Calu3 (cell line): ENCODE measurements around the gene DNAJB14. TPM values are rescaled to one million over a fixed set of nuclear protein-coding genes. Genes with fewer than 3 reads are reported as not detected.
A peak's percentile ranks its signal among the peaks of the same experiment; 100 is the strongest.

Experiments used
- BruUV-seq: library from RNA; stranded (reverse); fragments of 400-500 nt; replicated peaks from 2 replicates; lab custom pipeline; 2021; lab: Mats Ljungman, UMichigan
- CTCF ChIA-PET: fragments of 300-600 bp; sonication (Branson Sonifier 250); formaldehyde crosslinking; loops from one replicate; lab custom pipeline; 2022; ENCODE audit warnings: antibody characterized with exemption; lab: Charles Lee
- DNase-seq: peaks from one replicate; pipeline ENCODE4 v3.0.0; 2022
- H3K27ac Mint-ChIP-seq: one replicate; pipeline ENCODE4 v1.8.0; 2022; ENCODE audit warnings: mixed read lengths; ENCODE audit not compliant: unreplicated experiment
- H3K27me3 Mint-ChIP-seq: one replicate; pipeline ENCODE4 v1.8.0; 2022; ENCODE audit warnings: mixed read lengths; ENCODE audit not compliant: unreplicated experiment
- H3K36me3 Mint-ChIP-seq: one replicate; pipeline ENCODE4 v1.8.0; 2022; ENCODE audit warnings: mild to moderate bottlenecking, moderate library complexity, mixed read lengths; ENCODE audit not compliant: insufficient read depth, unreplicated experiment
- H3K4me1 Mint-ChIP-seq: one replicate; pipeline ENCODE4 v1.8.0; 2022; ENCODE audit warnings: mild to moderate bottlenecking, low read depth, mixed read lengths; ENCODE audit not compliant: unreplicated experiment
- H3K4me3 Mint-ChIP-seq: one replicate; pipeline ENCODE4 v1.8.0; 2022; ENCODE audit warnings: mild to moderate bottlenecking, low read depth, moderate library complexity, mixed read lengths; ENCODE audit not compliant: unreplicated experiment
- H3K9me3 Mint-ChIP-seq: one replicate; pipeline ENCODE4 v1.8.0; 2022; ENCODE audit warnings: low read depth, mixed read lengths; ENCODE audit not compliant: unreplicated experiment
- intact Hi-C: fragments of 100-400 bp; cut with micrococcal nuclease; formaldehyde crosslinking; loops from one replicate; pipeline ENCODE4 v1.10.0; 2022; ENCODE audit not compliant: unreplicated experiment
- total RNA-seq: library from RNA; stranded (reverse); gene quantifications from 2 replicates; pipeline ENCODE4 v1.2.3, GENCODE V29; 2022
- TF ChIP-seq, protein P1 (sequence below): fragments of 200-600 bp; IDR thresholded peaks from one replicate; pipeline ENCODE4 v1.8.0; 2022; ENCODE audit warnings: antibody characterized with exemption; ENCODE audit not compliant: unreplicated experiment

Gene DNAJB14
- total RNA-seq, 1 experiment from 2014 or later = 35.4 TPM

- Mint-ChIP-seq H3K36me3 (peaks cover 14% of the 10 kb centered on the region), H3K4me3 (no peak overlapping the region), H3K9me3 (no peaks in the 10 kb centered on the region), H3K27me3 (no peaks in the 10 kb centered on the region), H3K27ac (peak overlapping the region; percentile 18), H3K4me1 (peaks cover 8% of the 10 kb centered on the region)
- TF ChIP-seq, protein P1, sequence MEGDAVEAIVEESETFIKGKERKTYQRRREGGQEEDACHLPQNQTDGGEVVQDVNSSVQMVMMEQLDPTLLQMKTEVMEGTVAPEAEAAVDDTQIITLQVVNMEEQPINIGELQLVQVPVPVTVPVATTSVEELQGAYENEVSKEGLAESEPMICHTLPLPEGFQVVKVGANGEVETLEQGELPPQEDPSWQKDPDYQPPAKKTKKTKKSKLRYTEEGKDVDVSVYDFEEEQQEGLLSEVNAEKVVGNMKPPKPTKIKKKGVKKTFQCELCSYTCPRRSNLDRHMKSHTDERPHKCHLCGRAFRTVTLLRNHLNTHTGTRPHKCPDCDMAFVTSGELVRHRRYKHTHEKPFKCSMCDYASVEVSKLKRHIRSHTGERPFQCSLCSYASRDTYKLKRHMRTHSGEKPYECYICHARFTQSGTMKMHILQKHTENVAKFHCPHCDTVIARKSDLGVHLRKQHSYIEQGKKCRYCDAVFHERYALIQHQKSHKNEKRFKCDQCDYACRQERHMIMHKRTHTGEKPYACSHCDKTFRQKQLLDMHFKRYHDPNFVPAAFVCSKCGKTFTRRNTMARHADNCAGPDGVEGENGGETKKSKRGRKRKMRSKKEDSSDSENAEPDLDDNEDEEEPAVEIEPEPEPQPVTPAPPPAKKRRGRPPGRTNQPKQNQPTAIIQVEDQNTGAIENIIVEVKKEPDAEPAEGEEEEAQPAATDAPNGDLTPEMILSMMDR = no peak
- CTCF ChIA-PET = no interaction called here
- BruUV-seq = no TSS peak
- intact Hi-C loops = no loop called here
- no peak for DNase-seq
Measured at GRCh38 chr4:99852199-99852749, 94.1 kb downstream of the DNAJB14 start.

GRCh38 chr4:99848591-99849001, 97.8 kb downstream of the DNAJB14 start:
- no TSS peak for BruUV-seq
- H3K27me3 Mint-ChIP-seq = no peaks in the 10 kb centered on the region
- no peak for DNase-seq
- H3K9me3 Mint-ChIP-seq = no peaks in the 10 kb centered on the region
- TF ChIP-seq, protein P1 = no peak
- no peak overlapping the region for H3K4me3 Mint-ChIP-seq
- H3K4me1 Mint-ChIP-seq = no peaks in the 10 kb centered on the region
- no peak overlapping the region for H3K27ac Mint-ChIP-seq
- intact Hi-C loops = no loop called here
- peaks cover 6% of the 10 kb centered on the region for H3K36me3 Mint-ChIP-seq
- CTCF ChIA-PET = no interaction called here

- TF ChIP-seq, protein P1 = no peak
- DNase-seq = no peak
- Mint-ChIP-seq H3K9me3 (no peaks in the 10 kb centered on the region), H3K27me3 (no peaks in the 10 kb centered on the region), H3K4me1 (no peaks in the 10 kb centered on the region), H3K36me3 (no peaks in the 10 kb centered on the region), H3K4me3 (no peak overlapping the region), H3K27ac (no peak overlapping the region)
- intact Hi-C loops = no loop called here
- BruUV-seq = no TSS peak
- CTCF ChIA-PET = no interaction called here
Measured at GRCh38 chr4:99847362-99847976, 98.9 kb downstream of the DNAJB14 start.

- no peak overlapping the region for H3K27ac Mint-ChIP-seq
- TF ChIP-seq, protein P1 = no peak
- H3K27me3 Mint-ChIP-seq = no peaks in the 10 kb centered on the region
- no peaks in the 10 kb centered on the region for H3K9me3 Mint-ChIP-seq
- no peak overlapping the region for H3K4me3 Mint-ChIP-seq
- H3K4me1 Mint-ChIP-seq = no peaks in the 10 kb centered on the region
- CTCF ChIA-PET = no interaction called here
- intact Hi-C loops = no loop called here
- no peaks in the 10 kb centered on the region for H3K36me3 Mint-ChIP-seq
- no TSS peak for BruUV-seq
- DNase-seq = no peak
Measured at GRCh38 chr4:99846891-99847290, 99.5 kb downstream of the DNAJB14 start.

Other genes starting within 250 kb of the DNAJB14 start
- gene DAPP1, start 129.8 kb downstream of the DNAJB14 start, total RNA-seq = 25.9 and 30.6 TPM in 2 replicates
- 19.2 and 21.5 TPM in 2 replicates for gene LAMTOR3, start 52.2 kb downstream of the DNAJB14 start, total RNA-seq
- 351 and 380 TPM in 2 replicates for gene H2AZ1, start 3.7 kb upstream of the DNAJB14 start, total RNA-seq
- 0.57 and 1.2 TPM in 2 replicates for gene DDIT4L, start 243.8 kb upstream of the DNAJB14 start, total RNA-seq